ENCODE data around the gene HSPA12A.

The HSPA12A gene

GRCh38 chr10:116769791-116770190 lies 27.4 kb upstream of the HSPA12A start:
- DNase-seq = no peak

GRCh38 chr10:116769368-116769767 lies 27.0 kb upstream of the HSPA12A start:
- no peak for DNase-seq

GRCh38 chr10:116768786-116769185 lies 26.4 kb upstream of the HSPA12A start:
- DNase-seq = no peak

GRCh38 chr10:116766837-116767634 lies 24.7 kb upstream of the HSPA12A start:
- DNase-seq = no peak

- DNase-seq = no peak
Observed at GRCh38 chr10:116766241-116766827, 24.0 kb upstream of the HSPA12A start.

GRCh38 chr10:116765648-116766081 lies 23.3 kb upstream of the HSPA12A start:
- DNase-seq = peak in 3 of 6 experiments; percentile 5 to 20 (median 19)

GRCh38 chr10:116764979-116765378 lies 22.6 kb upstream of the HSPA12A start:
- DNase-seq = no peak

GRCh38 chr10:116763440-116763839 lies 21.1 kb upstream of the HSPA12A start:
- DNase-seq = no peak

- DNase-seq = no peak
Observed at GRCh38 chr10:116761883-116762282, 19.5 kb upstream of the HSPA12A start.

- DNase-seq = no peak
Observed at GRCh38 chr10:116760919-116761318, 18.6 kb upstream of the HSPA12A start.

GRCh38 chr10:116757246-116757645 lies 14.9 kb upstream of the HSPA12A start:
- DNase-seq = no peak

- no peak for DNase-seq
Observed at GRCh38 chr10:116756277-116756676, 13.9 kb upstream of the HSPA12A start.

- no peak for DNase-seq
Observed at GRCh38 chr10:116753759-116754158, 11.4 kb upstream of the HSPA12A start.

GRCh38 chr10:116752969-116753665 lies 10.8 kb upstream of the HSPA12A start:
- DNase-seq = no peak

- no peak for DNase-seq
Observed at GRCh38 chr10:116752563-116752962, 10.2 kb upstream of the HSPA12A start.

- DNase-seq = no peak
Observed at GRCh38 chr10:116748471-116748870, 6.1 kb upstream of the HSPA12A start.

GRCh38 chr10:116748041-116748440 lies 5.7 kb upstream of the HSPA12A start:
- DNase-seq = no peak

GRCh38 chr10:116747325-116747724 lies 5.0 kb upstream of the HSPA12A start:
- no peak for DNase-seq

- DNase-seq = no peak
Observed at GRCh38 chr10:116744885-116745284, 2.5 kb upstream of the HSPA12A start.

GRCh38 chr10:116744163-116744753 lies 1.9 kb upstream of the HSPA12A start:
- no peak for DNase-seq

GRCh38 chr10:116743266-116744064 lies 1.1 kb upstream of the HSPA12A start:
- no peak for DNase-seq
